HG02938 (cell line): ENCODE data around the gene KRT40.
"Not testable (repeated sequence)": the region's sequence is repeated elsewhere in the genome, so short reads cannot be mapped to it uniquely, and the experiment has no call there.

Experiments
- ATAC-seq: cut with Tn5 transposase; IDR thresholded peaks from one replicate; pipeline ENCODE4 v1.9.1; 2021; ENCODE audit warnings: mild to moderate bottlenecking, moderate library complexity; ENCODE audit not compliant: unreplicated experiment

The KRT40 gene

GRCh38 chr17:40984226-40984625 lies at the start of gene KRT40:
Gene KRT40, minus strand, starts transcription at chr17:40984326. Its CDS starts 53 bp downstream, at chr17:40984273.
- ATAC-seq: no peak

GRCh38 chr17:41029633-41030245 lies 45.6 kb upstream of the KRT40 start, which contains the start of gene KRTAP1-4:
Gene KRTAP1-4, minus strand, starts transcription at chr17:41030195. Its CDS starts 117 bp downstream, at chr17:41030078.
- no peak for ATAC-seq

- ATAC-seq: no peak
Observed at GRCh38 chr17:41026715-41027471, 42.8 kb upstream of the KRT40 start, which contains the start of gene KRTAP1-5. Gene KRTAP1-5, minus strand, starts transcription at chr17:41027208. Its CDS starts 53 bp downstream, at chr17:41027155.

- no peak for ATAC-seq
Observed at GRCh38 chr17:41024697-41025096, 40.6 kb upstream of the KRT40 start.

DNA sequence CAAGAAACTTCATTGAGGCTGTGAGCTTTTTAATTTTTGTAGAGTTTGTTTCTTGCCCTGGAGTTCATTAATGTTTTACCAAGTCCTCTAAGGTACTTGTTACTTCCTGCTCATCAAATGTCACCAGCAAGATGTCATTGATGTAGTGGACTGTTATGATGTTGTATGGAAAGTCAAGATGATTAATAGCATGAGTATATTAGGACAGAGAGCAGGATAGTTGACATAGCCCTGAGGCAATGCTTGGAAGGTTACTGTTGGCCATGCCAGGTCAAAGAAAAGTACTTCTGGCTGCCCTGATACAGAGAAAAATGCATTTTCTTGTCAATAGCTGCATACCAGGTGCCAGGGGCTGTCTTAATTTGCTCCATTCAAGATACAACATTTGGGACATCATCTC lies 36.2 kb upstream of the KRT40 start:
- no peak for ATAC-seq

GRCh38 chr17:41019415-41019814 lies 35.3 kb upstream of the KRT40 start:
- ATAC-seq: no peak

- no peak for ATAC-seq
Observed at GRCh38 chr17:41018541-41018940, 34.4 kb upstream of the KRT40 start.

GRCh38 chr17:41016578-41017215 lies 32.6 kb upstream of the KRT40 start:
- no peak for ATAC-seq

DNA sequence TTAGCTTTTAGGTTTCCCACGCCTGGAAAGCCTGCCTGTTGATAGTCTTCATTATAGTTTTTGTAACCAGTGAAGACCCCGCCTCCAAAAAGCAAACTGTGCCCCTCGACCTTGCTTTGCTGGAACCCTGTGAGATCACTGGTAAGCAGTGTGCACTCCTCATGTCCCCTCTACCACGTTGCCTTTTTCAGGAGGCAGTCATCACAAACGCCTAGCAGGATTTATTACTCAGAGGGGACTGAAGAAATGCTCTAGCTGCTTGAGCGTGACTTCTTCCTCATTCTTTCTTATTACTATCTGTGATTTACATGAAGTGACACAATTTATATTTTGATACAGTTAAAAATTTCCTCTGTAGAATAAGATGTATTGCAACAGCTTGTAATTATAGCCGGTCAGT lies 31.3 kb upstream of the KRT40 start:
- no peak for ATAC-seq

DNA sequence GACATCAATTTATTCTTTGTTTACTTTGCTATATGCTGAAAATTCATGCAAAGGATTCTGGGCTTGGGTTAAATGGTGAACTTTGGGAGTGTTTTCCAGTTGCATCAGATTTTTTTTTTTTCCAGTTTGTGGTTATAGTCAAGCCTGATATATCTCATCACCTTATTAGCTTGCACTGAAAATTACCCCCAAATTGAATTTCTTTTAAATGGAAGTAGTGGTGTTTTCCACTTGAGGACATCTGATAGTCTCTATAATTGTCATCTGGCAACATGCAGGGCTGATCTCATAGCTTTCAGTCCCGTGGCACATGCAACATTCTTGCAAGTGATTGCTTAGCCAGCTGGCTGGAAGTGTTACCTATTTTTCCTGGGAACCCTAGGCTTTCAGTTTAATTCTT lies 29.5 kb upstream of the KRT40 start:
- ATAC-seq: no peak

GRCh38 chr17:41013181-41013580 lies 29.1 kb upstream of the KRT40 start:
- no peak for ATAC-seq

GRCh38 chr17:41012326-41013120 lies 28.4 kb upstream of the KRT40 start:
- no peak for ATAC-seq

DNA sequence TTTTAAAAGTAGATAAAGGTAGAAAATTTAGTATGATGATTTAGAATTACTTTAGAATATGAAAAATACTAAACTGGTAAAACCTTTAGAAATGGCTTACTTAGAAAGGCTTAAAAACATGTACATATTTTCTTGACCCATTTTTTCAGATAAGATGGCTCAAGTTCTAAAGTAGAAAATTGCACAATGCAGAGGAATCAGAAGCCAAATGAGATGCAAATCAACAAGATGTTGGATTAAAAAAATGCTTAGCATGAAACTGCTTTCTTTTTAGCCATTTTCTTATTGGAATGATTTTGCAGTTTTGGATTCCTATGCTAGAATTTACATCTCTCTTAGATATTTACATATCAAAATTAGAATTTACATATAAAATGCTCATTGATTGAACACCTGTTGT lies 26.3 kb upstream of the KRT40 start:
- no peak for ATAC-seq

DNA sequence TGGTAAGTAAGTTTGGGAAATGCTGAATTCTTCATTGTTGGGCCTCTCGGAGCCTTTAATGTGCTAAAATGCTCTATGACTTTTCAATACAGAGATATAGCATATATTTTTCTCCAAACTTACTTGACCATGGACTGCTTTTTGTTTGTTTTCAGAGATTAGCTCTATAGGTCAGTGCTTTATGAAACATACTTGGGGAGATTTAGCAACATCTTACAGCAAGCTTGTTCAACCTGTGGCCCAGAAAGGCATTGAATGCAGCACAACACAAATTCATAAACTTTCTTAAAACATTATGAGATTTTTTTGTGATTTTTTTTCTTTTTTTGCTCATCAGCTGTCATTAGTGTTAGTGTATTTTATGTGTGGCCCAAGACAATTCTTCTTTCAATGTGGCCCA lies 25.8 kb upstream of the KRT40 start:
- no peak for ATAC-seq

DNA sequence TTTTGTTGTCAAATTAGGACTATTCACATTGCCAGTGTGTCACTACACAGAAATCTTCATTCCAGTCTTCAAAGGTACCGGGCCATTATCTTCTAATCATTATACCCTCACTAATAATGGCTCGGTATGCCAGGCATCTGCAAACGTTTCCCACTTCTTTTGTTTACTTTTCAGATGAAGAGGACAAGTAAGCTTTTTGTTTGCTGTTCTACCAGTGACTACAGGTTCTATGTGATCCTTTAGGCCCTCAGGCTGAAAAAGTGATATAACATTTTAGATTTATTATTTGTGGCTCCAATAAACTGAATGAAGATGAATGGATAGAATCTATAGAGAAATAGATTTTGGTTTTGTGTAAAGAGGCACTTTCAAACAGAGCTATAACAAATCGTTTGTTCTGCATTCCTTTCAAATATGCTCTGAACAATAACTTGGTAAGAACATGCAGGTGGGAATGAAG lies 25.2 kb upstream of the KRT40 start:
- ATAC-seq: no peak

DNA sequence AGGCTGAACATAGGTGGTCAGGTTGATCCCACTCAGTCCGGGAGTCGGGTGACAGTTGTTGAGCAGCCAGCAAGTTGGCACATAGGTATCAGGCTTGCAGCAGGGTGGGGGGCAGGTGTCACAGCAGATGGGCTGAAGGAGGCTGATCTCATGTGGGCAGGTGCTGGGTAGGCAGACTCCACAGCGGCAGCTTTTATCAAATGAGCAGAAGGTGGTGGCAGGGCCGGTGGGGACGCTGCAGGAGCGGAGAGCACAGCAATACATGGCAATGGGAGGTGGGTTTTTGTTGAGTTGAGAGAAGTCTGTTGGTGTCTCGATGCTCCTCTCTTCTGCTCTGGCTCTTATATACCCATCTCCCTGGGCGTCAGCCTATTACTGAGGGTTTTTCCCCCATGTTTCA lies 24.7 kb upstream of the KRT40 start, which contains the start of gene KRTAP3-1:
TSS of gene KRTAP3-1 (minus strand) at position 318 of the 400 bp plus-strand sequence. CDS start at position 264, 54 bp downstream.
- no peak for ATAC-seq

DNA sequence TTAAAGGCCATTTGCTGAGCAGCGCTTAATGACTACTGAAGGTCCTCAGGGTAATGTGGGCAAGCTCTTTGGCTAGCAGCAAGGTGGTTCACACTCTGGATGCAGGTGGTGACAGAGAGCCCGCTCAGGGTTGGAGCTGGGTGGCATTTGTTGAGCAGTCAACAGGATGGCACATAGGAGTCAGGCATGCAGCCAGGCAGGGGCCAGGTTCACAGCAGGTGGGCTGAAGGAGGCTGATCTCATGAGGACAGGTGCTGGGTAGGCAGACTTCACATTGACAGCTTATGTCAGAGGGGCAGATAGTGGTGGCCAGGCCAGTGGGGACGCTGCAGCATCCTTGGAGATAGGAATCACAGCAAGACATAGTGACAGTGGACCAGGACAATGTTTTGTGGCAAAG lies 20.3 kb upstream of the KRT40 start:
- ATAC-seq: no peak

GRCh38 chr17:41003926-41004325 lies 19.8 kb upstream of the KRT40 start:
- no peak for ATAC-seq

- no peak for ATAC-seq
Observed at GRCh38 chr17:41002814-41003213, 18.7 kb upstream of the KRT40 start.

- no peak for ATAC-seq
Observed at GRCh38 chr17:41001795-41002194, 17.7 kb upstream of the KRT40 start.

GRCh38 chr17:40999563-40999962 lies 15.4 kb upstream of the KRT40 start, which contains the start of gene KRTAP3-2:
Gene KRTAP3-2, minus strand, starts transcription at chr17:40999906. Its CDS starts 53 bp downstream, at chr17:40999853.
- ATAC-seq: not testable (repeated sequence)
